ENCODE data around the gene LINC00237. TPM values are rescaled to one million over a fixed set of nuclear protein-coding genes. Genes with fewer than 3 reads are reported as not detected.

The LINC00237 gene
- total and polyA plus RNA-seq, 9 donors, result 0.72 TPM; not detected in 8

DNA sequence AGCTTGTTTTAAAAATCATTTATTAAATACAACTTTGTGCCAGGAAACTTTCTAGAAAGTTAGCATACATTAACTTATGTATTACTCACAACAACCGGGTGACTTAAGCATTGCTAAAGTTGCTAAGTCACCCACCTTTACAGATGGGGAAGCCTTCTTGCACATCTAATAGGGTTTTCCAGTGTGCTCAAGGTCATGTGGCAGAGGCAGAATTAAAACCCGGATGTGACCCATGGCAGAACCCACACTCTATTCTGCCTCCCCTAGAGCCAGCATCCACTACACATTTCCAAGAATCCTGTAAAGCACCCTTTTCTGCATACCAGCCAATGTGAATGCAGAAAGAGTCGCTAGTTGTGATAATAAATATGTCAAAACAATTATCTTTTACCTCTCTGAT lies 13.4 kb downstream of the LINC00237 start:
- Histone ChIP-seq H3K27me3 (no peaks in the 10 kb centered on the region), H3K36me3 (no peaks in the 10 kb centered on the region), H3K9me3 (no peaks in the 10 kb centered on the region), H3K4me3 (no peak overlapping the region), H3K4me1 (ENCODE audit: insufficient read depth) (no peaks in the 10 kb centered on the region), H3K27ac (no peak overlapping the region)
- no peak for DNase-seq
- TF ChIP-seq EP300 (IDR thresholded peaks at IDR 0.05) (no peak), POLR2A (IDR thresholded peaks at IDR 0.05) (no peak)
- TF ChIP-seq, protein P1, sequence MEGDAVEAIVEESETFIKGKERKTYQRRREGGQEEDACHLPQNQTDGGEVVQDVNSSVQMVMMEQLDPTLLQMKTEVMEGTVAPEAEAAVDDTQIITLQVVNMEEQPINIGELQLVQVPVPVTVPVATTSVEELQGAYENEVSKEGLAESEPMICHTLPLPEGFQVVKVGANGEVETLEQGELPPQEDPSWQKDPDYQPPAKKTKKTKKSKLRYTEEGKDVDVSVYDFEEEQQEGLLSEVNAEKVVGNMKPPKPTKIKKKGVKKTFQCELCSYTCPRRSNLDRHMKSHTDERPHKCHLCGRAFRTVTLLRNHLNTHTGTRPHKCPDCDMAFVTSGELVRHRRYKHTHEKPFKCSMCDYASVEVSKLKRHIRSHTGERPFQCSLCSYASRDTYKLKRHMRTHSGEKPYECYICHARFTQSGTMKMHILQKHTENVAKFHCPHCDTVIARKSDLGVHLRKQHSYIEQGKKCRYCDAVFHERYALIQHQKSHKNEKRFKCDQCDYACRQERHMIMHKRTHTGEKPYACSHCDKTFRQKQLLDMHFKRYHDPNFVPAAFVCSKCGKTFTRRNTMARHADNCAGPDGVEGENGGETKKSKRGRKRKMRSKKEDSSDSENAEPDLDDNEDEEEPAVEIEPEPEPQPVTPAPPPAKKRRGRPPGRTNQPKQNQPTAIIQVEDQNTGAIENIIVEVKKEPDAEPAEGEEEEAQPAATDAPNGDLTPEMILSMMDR (IDR thresholded peaks at IDR 0.05), result no peak
- intact Hi-C loops (cut with DNase I), result no loop called here
- WGBS, 3 donors, result 61 to 74% (median 70%) methylated on average over 3 of the region's 3 CpGs

DNA sequence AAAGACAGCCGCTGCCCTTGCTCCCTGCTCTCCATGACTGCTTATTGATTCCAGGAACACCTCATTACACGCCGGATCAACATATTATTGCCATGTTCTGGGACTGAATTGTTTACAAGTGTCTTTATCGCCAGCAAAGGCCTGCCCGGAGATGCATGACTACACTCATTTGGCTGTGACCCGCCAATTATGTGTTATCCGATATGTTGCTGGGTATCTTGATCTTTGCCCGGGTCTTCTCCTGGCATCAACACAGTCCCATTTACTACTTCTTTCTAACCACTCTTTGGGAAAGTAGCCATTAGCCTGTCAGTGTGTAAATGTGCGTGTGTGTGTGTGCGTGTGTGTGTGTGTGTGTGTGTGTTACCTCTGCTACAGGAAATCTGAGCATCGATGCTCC lies 15.4 kb downstream of the LINC00237 start:
- Histone ChIP-seq H3K4me1 (ENCODE audit: insufficient read depth) (no peaks in the 10 kb centered on the region), H3K27me3 (no peaks in the 10 kb centered on the region), H3K27ac (no peak overlapping the region), H3K9me3 (no peaks in the 10 kb centered on the region), H3K4me3 (no peak overlapping the region), H3K36me3 (no peaks in the 10 kb centered on the region)
- intact Hi-C loops (cut with DNase I), result no loop called here
- DNase-seq, result no peak
- WGBS, 3 donors, result 77 to 83% (median 78%) methylated on average over 11 of the region's 11 CpGs
- no peak for TF ChIP-seq POLR2A (IDR thresholded peaks at IDR 0.05)
- TF ChIP-seq, protein P1 (IDR thresholded peaks at IDR 0.05), result no peak
- TF ChIP-seq EP300 (IDR thresholded peaks at IDR 0.05), result no peak

DNA sequence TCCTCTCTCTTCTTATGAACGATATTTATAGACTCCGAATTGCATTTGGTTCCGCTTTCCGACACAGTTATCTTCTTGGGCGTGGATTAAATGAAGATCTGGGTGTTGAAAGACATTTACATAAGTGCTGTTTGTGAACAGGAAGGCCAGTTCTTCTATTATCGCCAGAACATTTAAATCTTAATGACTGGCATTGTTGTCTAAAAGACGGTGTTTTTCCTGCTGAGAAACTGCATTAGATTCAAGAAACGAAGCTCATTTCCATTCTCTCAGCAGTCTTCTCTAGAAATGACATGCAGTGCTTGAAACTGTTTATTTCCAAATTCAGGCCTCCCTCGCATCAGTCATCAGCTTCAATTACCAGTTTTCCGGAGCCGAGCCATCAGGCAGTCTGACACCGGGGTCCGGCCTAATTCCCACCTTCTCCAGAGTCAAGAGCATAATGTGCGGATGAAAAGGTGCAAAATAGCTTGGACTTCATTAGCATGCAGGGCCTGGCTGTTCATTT lies 16.0 kb downstream of the LINC00237 start:
- Histone ChIP-seq H3K27ac (no peak overlapping the region), H3K4me3 (no peak overlapping the region), H3K9me3 (no peaks in the 10 kb centered on the region), H3K4me1 (ENCODE audit: insufficient read depth) (no peaks in the 10 kb centered on the region), H3K27me3 (no peaks in the 10 kb centered on the region), H3K36me3 (no peaks in the 10 kb centered on the region)
- WGBS, 3 donors, result 30 to 46% (median 43%) methylated on average over 14 of the region's 14 CpGs
- TF ChIP-seq EP300 (IDR thresholded peaks at IDR 0.05), result no peak
- TF ChIP-seq POLR2A (IDR thresholded peaks at IDR 0.05), result no peak
- TF ChIP-seq, protein P1 (IDR thresholded peaks at IDR 0.05), result no peak
- no peak for DNase-seq
- intact Hi-C loops (cut with DNase I), result no loop called here

DNA sequence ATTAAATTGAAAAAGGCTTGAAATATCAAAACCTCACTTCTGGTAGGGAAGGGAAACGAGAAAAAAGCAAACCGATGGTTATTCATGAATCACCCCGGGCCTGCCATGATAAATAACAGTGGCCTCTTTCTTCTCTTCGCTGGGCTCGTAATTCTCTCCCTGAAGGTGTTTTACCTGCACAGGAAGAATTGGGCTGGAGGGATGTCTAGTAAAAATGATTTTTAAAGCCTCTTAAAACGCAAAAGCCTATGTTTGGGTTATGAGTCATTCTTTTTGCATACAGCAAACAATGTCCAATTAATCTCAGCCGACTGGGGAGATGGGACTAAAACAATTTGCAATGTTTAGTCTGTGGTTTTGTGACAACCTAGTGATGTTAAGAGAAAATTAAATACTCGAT lies 16.8 kb downstream of the LINC00237 start:
- no peak for TF ChIP-seq POLR2A (IDR thresholded peaks at IDR 0.05)
- no peak for TF ChIP-seq EP300 (IDR thresholded peaks at IDR 0.05)
- H3K9me3 ChIP-seq, result no peaks in the 10 kb centered on the region
- H3K36me3 ChIP-seq, result no peaks in the 10 kb centered on the region
- WGBS, 3 donors, result 36 to 46% (median 44%) methylated on average over 8 of the region's 8 CpGs
- intact Hi-C loops (cut with DNase I), result no loop called here
- H3K27ac ChIP-seq, result no peak overlapping the region
- no peak for DNase-seq
- no peaks in the 10 kb centered on the region for H3K4me1 ChIP-seq (ENCODE audit: insufficient read depth)
- H3K4me3 ChIP-seq, result no peak overlapping the region
- no peaks in the 10 kb centered on the region for H3K27me3 ChIP-seq

GRCh38 chr20:21087862-21088540 lies 18.2 kb downstream of the LINC00237 start:
- Histone ChIP-seq H3K9me3 (no peaks in the 10 kb centered on the region), H3K27me3 (no peaks in the 10 kb centered on the region), H3K4me1 (ENCODE audit: insufficient read depth) (no peaks in the 10 kb centered on the region), H3K36me3 (no peaks in the 10 kb centered on the region), H3K4me3 (no peak overlapping the region), H3K27ac (no peak overlapping the region)
- DNase-seq, result no peak
- TF ChIP-seq POLR2A (IDR thresholded peaks at IDR 0.05) (no peak), EP300 (IDR thresholded peaks at IDR 0.05) (no peak)
- TF ChIP-seq, protein P1 (IDR thresholded peaks at IDR 0.05), result no peak
- 78 to 83% (median 80%) methylated on average over 9 of the region's 9 CpGs for WGBS, 3 donors
- intact Hi-C loops (cut with DNase I), result no loop called here

Measured in ovary (tissue), 9 donors.